ENCODE results near the gene C1orf53.
"Not testable (repeated sequence)": the region's sequence is repeated elsewhere in the genome, so short reads cannot be mapped to it uniquely, and the experiment has no call there.

The C1orf53 gene

DNA sequence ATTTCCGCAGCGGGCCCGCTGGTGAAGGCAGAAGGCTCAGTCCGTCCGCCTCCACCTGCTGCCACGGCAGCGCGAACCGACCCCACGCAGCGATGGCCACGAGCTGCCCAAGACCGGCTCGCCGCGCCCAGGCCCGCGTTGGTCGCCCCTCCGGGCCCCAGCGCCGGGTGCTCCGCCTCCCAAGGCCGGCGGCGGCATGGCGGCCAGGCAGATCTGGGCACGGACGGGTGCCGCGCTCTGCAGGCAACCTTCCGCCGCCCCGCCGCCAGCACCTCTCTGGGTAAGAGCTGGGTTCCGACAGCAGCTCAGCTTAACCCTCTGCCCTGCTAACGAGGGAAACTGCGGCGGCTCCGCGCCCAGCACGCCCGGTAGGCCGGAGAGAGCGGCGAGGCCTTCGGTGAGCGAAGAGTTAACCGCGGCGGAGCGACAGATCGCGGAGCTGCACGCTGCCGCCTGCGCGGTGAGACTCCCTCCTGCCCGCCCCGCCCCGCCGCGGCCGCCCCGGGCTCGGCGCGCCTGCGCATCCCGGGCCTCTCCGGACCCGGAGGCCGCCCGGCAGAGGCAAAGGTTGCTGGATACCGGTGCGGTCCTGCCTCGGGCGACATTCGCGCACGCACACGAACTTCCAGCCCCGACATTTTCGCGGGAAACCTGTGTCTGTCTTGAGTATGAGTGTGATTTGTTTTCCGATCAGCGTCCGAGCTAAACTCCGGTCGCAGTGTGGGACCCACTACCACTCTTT is at the start of gene C1orf53:
Gene C1orf53 (plus strand): TSS at position 177 of the 742 bp plus-strand sequence. CDS start 20 bp downstream, at position 197.
- Histone ChIP-seq H3K9ac (ENCODE audit: low read length) (peak within 1 kb of the TSS; percentile 86), H3K27ac (ENCODE audit: low read depth, low read length, poor library complexity, severe bottlenecking) (peak within 1 kb of the TSS; percentile 73), H3K4me2 (ENCODE audit: low read length) (peak within 1 kb of the TSS; percentile 96), H3K79me2 (ENCODE audit: insufficient read depth, low read length) (no peaks in the 10 kb centered on the region), H3K36me3 (ENCODE audit: insufficient read depth, low read length) (no peaks in the 10 kb centered on the region), H3K4me1 (ENCODE audit: insufficient read depth, low read length, severe bottlenecking) (peaks cover 19% of the 10 kb centered on the region), H2AFZ (ENCODE audit: low read length) (peak within 1 kb of the TSS; percentile 99), H3F3A (ENCODE audit: insufficient read depth, low read length) (no peaks in the 10 kb centered on the region), H3K9me3 (ENCODE audit: low read length) (no peaks in the 10 kb centered on the region), H3K27me3 (ENCODE audit: insufficient read depth, low read length) (no peaks in the 10 kb centered on the region), H3K4me3 (ENCODE audit: low read depth, low read length, poor library complexity, severe bottlenecking) (peak within 1 kb of the TSS; percentile 81), H4K20me1 (ENCODE audit: insufficient read depth, low read length) (no peaks in the 10 kb centered on the region), H3K9me2 (ENCODE audit: low read depth, low read length) (no peaks in the 10 kb centered on the region)
- TF ChIP-seq, protein P1, sequence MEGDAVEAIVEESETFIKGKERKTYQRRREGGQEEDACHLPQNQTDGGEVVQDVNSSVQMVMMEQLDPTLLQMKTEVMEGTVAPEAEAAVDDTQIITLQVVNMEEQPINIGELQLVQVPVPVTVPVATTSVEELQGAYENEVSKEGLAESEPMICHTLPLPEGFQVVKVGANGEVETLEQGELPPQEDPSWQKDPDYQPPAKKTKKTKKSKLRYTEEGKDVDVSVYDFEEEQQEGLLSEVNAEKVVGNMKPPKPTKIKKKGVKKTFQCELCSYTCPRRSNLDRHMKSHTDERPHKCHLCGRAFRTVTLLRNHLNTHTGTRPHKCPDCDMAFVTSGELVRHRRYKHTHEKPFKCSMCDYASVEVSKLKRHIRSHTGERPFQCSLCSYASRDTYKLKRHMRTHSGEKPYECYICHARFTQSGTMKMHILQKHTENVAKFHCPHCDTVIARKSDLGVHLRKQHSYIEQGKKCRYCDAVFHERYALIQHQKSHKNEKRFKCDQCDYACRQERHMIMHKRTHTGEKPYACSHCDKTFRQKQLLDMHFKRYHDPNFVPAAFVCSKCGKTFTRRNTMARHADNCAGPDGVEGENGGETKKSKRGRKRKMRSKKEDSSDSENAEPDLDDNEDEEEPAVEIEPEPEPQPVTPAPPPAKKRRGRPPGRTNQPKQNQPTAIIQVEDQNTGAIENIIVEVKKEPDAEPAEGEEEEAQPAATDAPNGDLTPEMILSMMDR (IDR thresholded peaks at IDR 0.05; ENCODE audit: low read length) = no peak
- TF ChIP-seq EZH2 (IDR thresholded peaks at IDR 0.05; ENCODE audit: borderline replicate concordance, low read length) = no peak

DNA sequence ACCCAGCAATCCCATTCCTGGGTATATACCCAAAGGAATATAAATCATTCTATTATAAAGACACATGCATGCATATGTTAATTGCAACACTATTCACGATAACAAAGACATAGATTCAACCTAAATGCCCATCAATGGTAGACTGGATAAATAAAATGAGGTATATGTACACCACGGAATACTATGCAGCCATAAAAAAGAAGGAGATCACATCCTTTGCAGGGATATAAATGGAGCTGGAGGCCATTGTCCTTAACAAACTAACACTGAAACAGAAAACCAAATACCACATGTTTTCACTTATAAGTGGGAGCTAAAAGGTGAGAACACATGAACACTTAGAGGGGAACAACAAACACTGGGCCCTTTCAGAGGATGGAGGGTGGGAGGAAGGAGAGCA is 46.7 kb upstream of the C1orf53 start:
- not testable (repeated sequence) for H3K79me2 ChIP-seq (ENCODE audit: insufficient read depth, low read length); H3K9me2 ChIP-seq (ENCODE audit: low read depth, low read length); H4K20me1 ChIP-seq (ENCODE audit: insufficient read depth, low read length); H3K9ac ChIP-seq (ENCODE audit: low read length); H3K27ac ChIP-seq (ENCODE audit: low read depth, low read length, poor library complexity, severe bottlenecking); H3K4me2 ChIP-seq (ENCODE audit: low read length); H3F3A ChIP-seq (ENCODE audit: insufficient read depth, low read length); H2AFZ ChIP-seq (ENCODE audit: low read length); H3K9me3 ChIP-seq (ENCODE audit: low read length); H3K36me3 ChIP-seq (ENCODE audit: insufficient read depth, low read length); H3K4me1 ChIP-seq (ENCODE audit: insufficient read depth, low read length, severe bottlenecking); H3K27me3 ChIP-seq (ENCODE audit: insufficient read depth, low read length); H3K4me3 ChIP-seq (ENCODE audit: low read depth, low read length, poor library complexity, severe bottlenecking)

DNA sequence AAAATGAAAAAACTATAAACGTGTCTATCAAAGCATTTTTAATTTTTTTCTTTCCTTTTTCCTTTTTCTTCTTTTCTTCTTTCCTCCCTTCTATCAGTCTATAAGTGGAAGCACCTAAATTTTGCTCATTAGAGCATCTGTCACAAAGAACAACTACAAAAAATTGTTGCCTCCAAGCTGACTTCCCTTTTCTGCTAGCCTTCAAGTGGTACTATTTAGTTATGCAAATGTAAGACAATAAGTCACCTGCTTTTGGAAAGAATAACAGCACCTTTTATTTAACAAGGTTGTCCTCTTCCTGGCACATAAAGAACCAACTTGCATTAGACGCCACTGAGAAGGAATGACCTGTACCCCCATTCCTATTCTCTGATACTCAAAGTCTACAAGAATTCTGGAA is 45.0 kb upstream of the C1orf53 start:
- no peaks in the 10 kb centered on the region for H3K9me2 ChIP-seq (ENCODE audit: low read depth, low read length)
- H3K4me2 ChIP-seq (ENCODE audit: low read length) = no peak overlapping the region
- no peaks in the 10 kb centered on the region for H3F3A ChIP-seq (ENCODE audit: insufficient read depth, low read length)
- no peaks in the 10 kb centered on the region for H3K27me3 ChIP-seq (ENCODE audit: insufficient read depth, low read length)
- TF ChIP-seq, protein P1 (IDR thresholded peaks at IDR 0.05; ENCODE audit: low read length) = no peak
- no peak for TF ChIP-seq EZH2 (IDR thresholded peaks at IDR 0.05; ENCODE audit: borderline replicate concordance, low read length)
- H4K20me1 ChIP-seq (ENCODE audit: insufficient read depth, low read length) = no peaks in the 10 kb centered on the region
- peaks cover 9% of the 10 kb centered on the region for H3K4me1 ChIP-seq (ENCODE audit: insufficient read depth, low read length, severe bottlenecking)
- no peaks in the 10 kb centered on the region for H3K36me3 ChIP-seq (ENCODE audit: insufficient read depth, low read length)
- H3K9ac ChIP-seq (ENCODE audit: low read length) = no peak overlapping the region
- H2AFZ ChIP-seq (ENCODE audit: low read length) = no peak overlapping the region
- H3K4me3 ChIP-seq (ENCODE audit: low read depth, low read length, poor library complexity, severe bottlenecking) = no peak overlapping the region
- no peak overlapping the region for H3K27ac ChIP-seq (ENCODE audit: low read depth, low read length, poor library complexity, severe bottlenecking)
- no peaks in the 10 kb centered on the region for H3K9me3 ChIP-seq (ENCODE audit: low read length)
- no peaks in the 10 kb centered on the region for H3K79me2 ChIP-seq (ENCODE audit: insufficient read depth, low read length)

GRCh38 chr1:197859024-197859423 is 43.4 kb upstream of the C1orf53 start:
- no peak overlapping the region for H3K27ac ChIP-seq (ENCODE audit: low read depth, low read length, poor library complexity, severe bottlenecking)
- H2AFZ ChIP-seq (ENCODE audit: low read length) = no peak overlapping the region
- no peaks in the 10 kb centered on the region for H3F3A ChIP-seq (ENCODE audit: insufficient read depth, low read length)
- H3K9me3 ChIP-seq (ENCODE audit: low read length) = no peaks in the 10 kb centered on the region
- TF ChIP-seq EZH2 (IDR thresholded peaks at IDR 0.05; ENCODE audit: borderline replicate concordance, low read length) = no peak
- TF ChIP-seq, protein P1 (IDR thresholded peaks at IDR 0.05; ENCODE audit: low read length) = no peak
- H3K9me2 ChIP-seq (ENCODE audit: low read depth, low read length) = no peaks in the 10 kb centered on the region
- H3K4me1 ChIP-seq (ENCODE audit: insufficient read depth, low read length, severe bottlenecking) = peaks cover 9% of the 10 kb centered on the region
- no peaks in the 10 kb centered on the region for H3K36me3 ChIP-seq (ENCODE audit: insufficient read depth, low read length)
- no peak overlapping the region for H3K4me3 ChIP-seq (ENCODE audit: low read depth, low read length, poor library complexity, severe bottlenecking)
- no peaks in the 10 kb centered on the region for H3K79me2 ChIP-seq (ENCODE audit: insufficient read depth, low read length)
- H3K9ac ChIP-seq (ENCODE audit: low read length) = no peak overlapping the region
- no peaks in the 10 kb centered on the region for H3K27me3 ChIP-seq (ENCODE audit: insufficient read depth, low read length)
- H4K20me1 ChIP-seq (ENCODE audit: insufficient read depth, low read length) = no peaks in the 10 kb centered on the region
- H3K4me2 ChIP-seq (ENCODE audit: low read length) = no peak overlapping the region
